HG03457 (cell line): ENCODE results near the gene CENPB.
"Not testable (repeated sequence)": the region's sequence is repeated elsewhere in the genome, so short reads cannot be mapped to it uniquely, and the experiment has no call there.

Experiments
- ATAC-seq: cut with Tn5 transposase; IDR thresholded peaks from one replicate; pipeline ENCODE4 v1.9.1; 2021; ENCODE audit warnings: moderate number of reproducible peaks; ENCODE audit not compliant: unreplicated experiment

CENPB gene

DNA sequence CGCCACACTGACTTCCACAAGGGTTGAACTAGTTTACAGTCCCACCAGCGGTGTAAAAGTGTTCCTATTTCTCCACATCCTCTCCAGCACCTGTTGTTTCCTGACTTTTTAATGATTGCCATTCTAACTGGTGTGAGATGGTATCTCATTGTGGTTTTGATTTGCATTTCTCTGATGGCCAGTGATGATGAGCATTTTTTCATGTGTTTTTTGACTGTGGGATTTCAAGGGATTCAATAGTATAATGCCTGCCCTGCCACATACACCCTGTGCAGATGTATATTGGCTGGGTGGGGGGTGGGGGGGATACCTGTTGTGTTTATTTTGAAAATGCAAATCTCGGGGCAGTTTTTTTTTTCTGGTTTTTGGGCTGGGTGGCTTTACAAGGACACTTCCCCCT, 7.6 kb upstream of the CENPB start:
- not testable (repeated sequence) for ATAC-seq

DNA sequence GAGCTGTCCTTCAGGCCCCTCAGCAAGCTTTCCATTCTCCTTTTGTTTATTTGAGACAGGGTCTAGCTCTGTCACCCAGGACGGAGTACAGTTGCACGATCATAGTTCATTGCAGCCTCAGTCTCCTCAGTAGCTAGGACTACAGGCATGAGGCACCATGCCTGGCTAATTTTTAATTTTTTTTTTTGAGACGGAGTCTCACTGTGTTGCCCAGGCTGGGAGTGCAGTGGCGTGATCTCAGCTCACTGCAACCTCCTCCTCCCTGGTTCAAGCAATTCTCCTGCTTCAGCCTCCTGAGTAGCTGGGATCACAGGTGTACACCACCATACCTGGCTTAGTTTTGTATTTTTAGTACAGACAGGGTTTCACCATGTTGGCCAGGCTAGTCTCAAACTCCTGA, 2.7 kb upstream of the CENPB start:
- ATAC-seq, result not testable (repeated sequence)

DNA sequence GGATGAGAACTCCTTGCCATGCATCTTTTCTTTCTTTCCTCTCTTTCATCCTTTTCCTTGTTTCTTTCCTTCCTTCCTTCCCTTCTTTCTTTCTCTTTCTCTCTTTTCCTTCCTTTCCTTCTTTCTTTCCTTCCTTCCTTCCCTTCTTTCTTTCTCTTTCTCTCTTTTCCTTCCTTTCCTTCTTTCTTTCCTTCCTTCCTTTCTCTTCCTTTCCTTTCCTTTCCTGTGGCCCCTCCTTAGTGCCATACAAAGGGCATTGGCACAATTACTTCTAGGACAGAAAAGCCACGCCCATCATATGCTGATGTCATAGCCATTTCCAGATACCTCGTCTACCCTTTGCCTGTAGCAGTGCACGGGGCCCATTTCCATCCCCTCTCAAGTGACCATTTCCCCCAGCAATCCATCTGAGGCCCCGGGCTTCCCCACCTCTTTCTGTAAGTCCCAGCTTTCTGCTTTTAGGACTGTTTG, 2.2 kb upstream of the CENPB start:
- ATAC-seq, result no peak

DNA sequence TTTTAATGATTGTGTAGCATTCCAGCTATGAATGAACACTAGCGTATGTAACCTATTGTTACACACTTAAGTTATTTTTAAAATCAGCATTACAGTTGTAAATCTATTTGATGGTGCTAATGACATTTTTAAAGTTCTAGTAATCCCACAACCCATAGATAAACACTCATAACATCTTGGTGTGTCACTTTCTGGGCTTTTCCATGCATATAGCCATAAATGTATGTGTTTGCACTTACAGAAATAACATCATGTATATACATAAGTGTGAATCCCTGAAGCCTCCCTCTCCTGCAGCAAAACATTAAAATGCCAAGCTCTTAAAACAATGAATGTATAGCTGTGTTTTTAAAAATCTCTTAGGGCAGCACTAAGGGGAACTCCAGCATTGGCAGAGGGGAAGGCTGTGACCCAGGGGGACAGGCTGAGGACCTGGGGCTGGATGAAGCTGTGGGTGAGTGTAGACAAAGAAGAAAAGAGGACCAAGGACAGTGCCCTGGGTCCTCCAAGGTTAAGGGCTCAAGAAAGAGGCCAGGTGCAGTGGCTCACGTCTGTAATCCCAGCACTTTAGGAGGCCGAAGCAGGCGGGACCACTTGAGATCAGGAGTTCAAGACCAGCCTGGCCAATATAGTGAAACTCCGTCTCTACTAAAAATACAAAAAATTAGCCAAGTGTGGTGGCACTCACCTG, 929 bp upstream of the CENPB start:
- ATAC-seq, result no peak

DNA sequence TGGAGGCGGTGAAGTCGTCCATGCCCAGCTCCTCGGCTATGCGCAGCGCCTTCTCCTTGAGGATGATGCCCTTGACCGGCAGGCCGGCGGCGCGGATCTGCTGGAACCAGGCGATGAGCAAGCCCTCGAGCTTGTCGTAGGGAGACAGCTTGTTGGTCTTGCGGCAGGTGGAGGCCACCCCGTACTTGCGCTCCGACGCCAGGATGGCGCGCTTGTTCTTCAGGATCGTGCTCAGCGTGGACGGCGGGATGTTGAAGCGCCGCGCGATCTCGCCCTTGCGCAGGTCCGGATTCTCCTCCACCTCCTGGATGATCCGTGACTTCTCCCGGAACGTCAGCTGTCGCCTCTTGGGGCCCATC, 435 bp downstream of the CENPB start:
- no peak for ATAC-seq

DNA sequence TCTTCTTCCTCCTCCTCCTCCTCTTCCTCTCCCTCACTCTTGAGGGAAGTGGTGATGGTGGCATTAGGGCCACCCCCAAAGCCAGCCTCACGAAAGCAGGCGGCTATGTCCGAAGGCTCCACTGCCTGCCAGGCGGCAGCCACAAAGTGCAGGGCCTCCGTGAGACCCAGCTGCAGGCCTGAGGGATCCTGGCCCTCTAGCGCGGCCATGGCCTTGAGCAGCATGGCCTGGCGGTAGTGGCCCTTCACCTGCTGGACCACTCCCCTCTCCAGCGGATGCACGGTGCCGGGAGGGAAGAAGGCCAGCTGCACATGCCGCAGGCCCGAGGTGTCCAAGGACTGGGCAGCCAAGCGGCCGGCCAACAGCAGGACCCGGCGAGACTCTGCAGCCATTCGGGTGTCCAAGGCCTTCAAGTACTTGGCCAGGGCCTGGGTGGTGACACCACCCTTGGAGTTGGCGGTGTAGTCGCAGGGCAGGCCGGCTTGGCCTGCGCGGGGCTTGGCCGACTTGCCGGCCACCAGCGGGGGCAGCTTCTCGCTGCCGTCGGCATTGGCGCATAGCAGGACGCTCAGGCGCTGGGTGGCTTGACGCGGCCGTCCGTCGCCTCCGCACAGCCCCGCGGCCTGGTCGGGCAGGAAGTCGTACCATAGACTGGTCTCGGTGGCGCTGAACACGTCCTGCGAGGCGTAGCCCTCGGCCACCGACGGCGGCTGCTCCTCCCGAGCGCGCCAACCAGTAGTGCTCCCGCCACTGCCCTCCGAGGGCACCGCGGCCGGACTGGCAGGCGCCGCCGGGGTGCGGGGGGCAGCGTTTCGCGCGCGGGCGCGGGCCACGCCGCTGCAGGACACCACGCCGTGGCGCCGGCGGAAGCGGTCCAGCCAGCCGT, 1.1 kb downstream of the CENPB start:
- ATAC-seq, result no peak

DNA sequence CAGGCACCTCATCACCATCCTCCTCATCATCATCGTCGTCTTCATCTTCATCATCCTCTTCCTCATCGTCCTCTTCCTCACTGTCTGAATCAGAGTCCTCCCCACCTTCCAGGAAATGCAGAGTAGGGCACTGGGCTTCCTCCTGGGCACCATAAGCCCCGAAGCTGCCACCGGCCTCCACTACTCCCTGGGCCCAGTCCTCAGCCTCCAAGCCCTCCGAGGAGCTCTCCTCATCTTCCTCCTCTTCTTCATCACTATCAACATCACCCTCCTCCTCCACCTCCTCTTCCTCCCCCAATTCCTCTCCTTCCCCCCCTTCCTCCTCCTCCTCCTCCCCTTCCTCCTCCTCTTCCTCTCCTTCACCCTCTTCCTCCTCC, 1.7 kb downstream of the CENPB start:
- no peak for ATAC-seq

DNA sequence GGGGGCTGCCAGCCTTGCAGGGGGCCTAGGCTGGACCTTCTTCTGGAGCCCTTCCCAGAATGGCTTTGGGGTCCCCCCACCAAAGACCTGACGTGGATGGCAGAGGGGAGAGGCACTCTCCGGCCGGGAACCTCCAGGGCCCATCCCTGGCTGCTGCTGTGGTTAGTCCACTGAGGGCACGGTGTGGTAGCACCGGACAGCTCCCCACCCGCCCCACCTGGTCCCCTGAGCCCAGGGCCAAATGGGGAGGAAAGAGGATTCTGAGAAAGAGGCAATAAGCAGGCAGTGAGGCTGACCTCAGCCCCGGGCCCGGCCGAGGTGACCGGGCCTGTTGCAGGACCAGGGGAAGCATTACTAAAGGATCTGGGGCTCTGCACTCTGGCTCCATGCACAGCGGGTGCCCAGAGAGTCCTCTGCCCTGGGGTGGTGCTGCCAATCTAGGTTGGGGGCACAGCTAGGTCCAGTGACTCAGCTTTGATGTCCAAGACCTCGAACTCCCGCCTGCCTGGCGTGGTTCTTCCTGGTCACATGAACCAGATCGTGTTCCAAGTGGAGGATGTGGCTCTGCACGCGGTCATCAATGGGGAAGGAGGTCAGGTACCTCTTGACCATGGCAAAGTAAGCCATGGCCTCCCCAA, 2.2 kb downstream of the CENPB start:
- no peak for ATAC-seq

DNA sequence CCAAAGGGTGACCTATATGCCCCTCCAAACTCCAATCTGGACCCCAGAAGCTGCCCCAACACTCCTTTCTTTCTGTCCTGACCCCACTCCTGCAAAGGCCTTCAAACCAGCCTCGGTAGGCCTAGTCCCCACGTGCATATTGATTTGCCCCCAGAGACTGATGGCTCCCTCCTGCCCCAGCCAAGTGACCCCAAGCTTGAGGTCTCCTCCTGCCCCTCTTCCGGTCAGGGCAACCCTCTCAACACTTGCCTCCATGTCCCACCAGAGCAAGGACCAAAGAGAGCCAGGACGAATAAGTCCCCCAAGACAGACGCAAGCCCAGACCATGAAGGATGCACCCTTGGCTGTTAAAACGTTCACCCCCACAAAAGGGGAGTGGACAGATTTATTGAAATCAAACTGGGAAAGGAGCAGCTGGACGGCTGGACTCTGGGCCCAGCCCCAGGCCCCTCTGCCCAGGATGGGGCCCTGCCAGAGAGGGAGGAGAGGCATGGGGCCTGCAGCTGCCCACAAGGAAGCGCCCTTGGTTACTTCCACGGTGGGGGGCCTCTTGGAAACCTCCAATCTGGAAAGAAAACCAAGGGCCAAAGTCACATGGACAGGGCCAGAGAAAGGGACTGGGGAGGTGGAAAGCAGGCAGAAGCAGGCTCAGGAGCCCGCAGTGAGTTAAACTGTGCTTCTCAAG, 2.9 kb downstream of the CENPB start:
- no peak for ATAC-seq

DNA sequence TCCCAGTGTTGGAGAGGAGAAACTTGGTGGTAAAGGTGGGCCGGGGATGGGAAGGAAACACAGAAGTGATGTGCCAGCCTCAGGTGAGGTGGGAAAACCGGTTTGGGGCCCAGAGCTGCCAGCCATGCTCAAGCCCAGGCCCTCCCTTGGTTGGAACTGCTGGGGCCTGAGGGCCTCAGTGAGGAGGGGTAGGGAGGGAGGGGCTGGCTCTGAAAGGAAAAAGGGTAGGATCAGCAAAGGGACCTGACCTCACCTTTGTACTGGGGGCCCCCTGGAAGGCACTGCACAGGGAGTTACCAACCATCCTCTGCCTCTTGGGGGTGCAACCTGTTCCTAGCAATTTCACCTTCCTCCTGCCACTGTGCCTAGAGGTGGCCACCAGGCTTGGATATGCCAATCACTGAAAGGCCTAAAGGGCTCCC, 3.5 kb downstream of the CENPB start:
- ATAC-seq, result no peak

DNA sequence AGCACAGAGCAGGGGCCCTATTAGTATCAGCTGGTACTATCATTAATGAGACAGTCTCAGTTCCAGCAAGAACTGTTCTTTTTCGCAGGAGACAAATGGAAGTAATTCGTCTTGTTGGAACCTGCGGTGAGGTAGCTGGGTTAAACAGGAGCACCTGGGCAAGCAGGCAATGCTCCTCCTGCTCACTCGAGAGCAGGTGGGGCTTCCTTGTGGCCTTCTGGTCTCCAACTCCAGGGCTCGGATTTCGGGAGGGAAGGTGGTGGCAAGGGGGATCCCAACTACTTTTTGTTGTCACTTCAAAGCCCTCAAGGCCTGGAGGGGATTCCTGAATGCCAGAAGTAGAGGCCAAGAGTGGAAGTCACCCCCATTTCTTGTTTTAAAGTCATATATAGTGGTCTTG, 3.9 kb downstream of the CENPB start:
- no peak for ATAC-seq

DNA sequence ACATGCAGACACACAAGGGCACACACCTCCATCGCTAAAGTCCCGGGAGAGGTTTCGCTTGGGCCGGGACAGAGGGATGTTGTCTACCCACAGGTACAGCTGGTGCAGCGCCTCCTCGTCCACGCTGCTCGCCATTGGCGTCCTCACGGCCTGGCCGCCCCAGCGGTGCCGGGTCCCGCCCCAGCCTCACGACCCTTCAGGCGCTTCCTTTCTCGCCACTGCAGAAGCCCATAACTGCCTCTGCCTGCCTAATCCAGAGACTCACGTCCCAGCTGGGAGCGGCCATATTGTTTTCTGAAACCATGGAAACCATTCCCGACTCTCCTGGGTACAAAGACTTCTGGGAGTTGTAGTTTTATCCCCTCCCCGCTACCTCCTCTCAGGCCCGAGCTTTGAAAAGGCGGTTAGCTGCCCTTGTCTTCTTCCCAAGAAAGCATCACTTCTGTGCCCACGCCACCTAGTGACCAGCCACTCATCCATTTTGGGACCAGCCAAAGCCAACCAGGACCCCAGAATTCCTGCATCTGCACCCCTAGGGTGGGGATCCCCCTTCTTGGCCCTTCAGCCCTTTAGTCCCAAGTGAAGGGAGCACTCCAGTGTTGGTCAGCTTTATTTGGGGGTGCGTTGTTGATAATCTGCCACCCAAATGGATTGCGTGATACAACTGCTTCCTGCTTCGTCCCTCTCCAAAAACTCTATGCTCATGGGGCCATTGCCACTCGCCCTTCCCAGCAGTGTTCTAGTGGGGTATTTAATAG, 5.2 kb downstream of the CENPB start, which contains the start of gene SPEF1:
TSS of gene SPEF1 (minus strand) at position 296 of the 758 bp plus-strand sequence. CDS start at position 135, 161 bp downstream.
- ATAC-seq, result no peak

DNA sequence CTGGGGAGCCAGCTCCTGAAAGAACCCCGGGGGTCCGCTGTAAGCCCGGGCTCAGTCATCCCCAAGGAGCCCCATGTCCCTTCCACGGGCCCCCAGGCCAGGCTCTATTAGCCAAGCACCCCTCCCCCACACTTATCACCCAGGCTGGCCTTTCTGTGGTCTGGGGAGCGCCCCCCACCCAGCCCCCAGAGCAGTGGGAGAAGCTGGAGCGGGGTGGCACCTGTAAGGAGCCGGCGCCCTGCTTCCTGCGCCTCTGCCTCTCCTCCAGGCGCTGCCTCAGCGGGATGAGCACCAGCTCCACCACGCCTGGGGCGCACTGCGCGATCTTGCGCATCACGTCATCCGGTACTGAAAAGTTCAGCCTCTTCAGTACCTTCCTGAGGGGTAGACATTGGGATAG, 7.6 kb downstream of the CENPB start:
- no peak for ATAC-seq

DNA sequence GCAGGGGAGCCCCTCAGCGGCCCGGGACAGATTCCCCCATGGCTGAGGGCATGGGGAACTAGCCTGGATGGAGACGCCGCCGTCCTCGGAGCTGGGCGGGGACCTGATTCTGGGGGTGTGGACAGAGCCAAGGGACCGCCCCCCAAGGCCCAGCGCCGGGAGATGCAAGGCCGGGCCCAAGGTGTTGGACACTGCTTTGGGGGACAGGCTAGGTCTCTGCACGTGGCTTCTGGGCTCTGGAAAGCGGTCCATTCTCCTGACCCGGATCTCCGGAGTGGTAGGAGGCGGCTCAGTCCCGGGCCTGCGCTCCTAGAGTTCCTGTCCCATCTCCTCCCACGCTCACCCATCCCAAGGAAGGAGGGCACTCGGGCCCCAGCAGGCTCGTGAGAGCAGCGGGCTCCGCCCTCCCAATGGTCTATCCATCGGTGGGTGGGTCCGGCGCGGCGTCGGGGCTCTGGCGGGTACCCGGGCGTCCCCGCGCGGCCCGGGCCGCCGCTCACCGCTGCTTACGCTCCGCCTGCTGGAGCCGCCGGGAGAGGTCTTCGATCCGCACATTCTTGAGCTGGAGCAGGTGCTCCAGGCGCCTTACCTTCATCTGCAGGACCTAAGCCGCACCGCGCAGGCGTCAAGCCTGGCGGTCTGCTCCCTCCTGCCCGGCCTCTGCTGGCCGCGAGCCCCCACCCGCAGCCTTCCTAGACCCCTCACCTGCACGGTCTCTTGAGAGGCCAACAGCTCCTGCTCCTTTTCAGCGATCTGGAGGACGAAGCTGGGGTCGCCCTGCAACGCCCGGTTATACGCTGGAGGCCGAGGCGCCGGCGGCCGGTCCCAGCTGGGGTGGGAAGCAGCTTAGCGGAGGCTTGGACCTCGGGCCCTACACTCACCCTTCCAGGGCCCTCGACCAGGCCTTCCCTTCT, 8.6 kb downstream of the CENPB start:
- no peak for ATAC-seq

DNA sequence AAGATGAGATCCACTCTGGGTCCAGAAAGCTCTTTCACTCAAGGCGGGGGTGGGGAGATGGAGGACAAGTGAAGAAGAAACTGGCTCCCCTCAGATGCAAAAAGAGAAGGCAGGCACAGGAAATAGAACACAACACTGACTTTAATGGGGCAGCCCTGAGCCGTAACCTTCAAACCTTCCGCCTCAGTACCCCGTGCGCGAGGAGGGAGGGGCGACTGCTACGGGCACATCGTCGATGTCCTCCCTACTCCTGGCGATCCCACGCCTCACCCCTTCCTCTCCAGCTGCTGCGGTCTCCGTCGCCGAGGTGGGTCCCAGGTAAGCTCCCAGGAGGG, 9.2 kb downstream of the CENPB start:
- no peak for ATAC-seq

DNA sequence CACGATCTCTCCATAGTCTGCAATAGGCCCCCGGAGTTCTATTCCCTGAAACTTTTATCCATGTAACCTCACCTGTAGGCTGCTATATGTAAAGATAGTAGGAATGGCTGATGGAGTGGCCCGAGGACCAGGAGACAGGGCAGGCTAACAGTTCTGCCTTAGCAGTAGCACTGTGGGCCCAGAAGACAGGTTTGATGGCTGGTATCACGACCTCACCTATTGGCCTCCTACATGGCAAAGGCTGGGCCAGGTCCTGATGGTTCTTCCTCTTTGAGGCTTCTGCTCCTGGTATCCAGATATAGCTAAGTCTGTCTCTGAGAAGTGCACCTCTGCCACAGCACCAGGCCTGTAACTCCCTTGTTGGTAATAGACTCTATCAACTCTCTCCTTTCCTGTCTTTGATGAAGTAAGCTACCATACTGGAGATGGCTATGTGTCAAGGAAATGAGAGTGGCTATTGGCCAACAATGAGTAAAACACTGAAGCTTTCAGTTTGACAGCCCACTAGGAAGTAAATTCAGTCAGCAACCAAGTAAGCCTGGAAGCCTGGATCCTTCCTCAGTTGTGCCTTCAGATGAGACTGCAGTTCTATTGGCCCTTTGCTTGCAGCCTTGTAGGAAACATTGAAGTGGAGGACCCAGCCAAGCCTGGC, 11.0 kb downstream of the CENPB start:
- ATAC-seq, result no peak

DNA sequence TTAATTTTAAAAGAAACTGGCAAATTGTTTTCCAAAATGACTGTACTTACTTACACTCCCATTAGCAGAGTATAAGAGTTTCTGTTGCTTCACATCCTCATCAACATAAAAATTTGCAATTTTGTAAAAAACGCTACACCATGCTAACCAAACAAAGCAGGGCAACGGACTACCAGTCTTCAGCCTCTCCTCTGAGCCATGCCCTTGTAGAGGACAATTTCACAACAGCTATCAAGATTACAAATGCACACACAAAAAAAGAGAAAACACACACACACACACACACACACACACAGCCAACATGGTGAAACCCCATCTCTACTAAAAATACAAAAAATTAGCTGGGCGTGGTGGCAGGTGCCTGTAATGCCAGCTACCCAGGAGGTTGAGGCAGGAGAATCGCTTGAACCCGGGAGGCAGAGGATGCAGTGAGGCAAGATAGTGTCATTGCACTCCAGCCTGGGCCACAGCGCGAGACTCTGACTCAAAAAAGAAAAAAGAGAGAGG, 14.9 kb downstream of the CENPB start:
- ATAC-seq, result no peak

DNA sequence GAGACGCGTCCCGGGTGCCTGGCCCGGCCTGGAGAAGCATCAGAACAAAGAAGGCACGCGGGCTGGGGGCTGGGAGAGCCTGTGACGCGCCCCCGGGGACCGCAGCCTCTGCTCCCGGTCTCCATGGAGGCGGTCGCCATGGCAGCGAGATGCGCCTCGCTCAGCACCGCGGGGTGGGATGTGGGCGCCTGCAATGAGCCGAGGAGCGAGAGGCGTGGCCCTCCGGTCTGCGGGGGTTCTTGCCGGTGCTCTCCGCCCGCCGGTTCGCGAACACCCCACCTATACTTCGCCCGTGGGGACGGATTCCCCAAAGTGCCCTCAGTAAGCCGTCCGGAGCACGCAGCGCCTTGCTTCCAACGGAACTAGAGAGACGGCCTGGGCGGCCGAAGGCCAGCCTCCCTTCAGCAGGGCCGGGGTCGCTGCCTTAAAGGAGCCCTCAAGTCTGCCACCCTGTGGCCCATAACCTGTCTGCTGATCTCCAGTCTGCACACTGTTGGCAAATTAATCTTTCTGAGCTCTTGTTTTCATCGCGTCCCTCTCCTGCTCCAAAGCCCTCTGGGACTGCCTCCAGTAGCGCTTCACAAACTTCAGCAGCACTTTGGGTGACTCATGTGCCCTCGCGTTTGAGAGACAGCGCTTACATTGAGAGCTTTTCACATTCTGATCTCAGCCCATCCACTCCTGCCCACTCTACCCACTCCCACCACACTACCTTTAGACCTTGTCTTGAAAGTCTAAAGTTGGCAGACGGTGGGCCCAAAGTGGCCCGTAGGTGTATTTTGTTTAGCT, 18.0 kb downstream of the CENPB start:
- ATAC-seq, result no peak
